Measurements from ENCODE around the gene SKOR2.

Gene SKOR2, protein sequence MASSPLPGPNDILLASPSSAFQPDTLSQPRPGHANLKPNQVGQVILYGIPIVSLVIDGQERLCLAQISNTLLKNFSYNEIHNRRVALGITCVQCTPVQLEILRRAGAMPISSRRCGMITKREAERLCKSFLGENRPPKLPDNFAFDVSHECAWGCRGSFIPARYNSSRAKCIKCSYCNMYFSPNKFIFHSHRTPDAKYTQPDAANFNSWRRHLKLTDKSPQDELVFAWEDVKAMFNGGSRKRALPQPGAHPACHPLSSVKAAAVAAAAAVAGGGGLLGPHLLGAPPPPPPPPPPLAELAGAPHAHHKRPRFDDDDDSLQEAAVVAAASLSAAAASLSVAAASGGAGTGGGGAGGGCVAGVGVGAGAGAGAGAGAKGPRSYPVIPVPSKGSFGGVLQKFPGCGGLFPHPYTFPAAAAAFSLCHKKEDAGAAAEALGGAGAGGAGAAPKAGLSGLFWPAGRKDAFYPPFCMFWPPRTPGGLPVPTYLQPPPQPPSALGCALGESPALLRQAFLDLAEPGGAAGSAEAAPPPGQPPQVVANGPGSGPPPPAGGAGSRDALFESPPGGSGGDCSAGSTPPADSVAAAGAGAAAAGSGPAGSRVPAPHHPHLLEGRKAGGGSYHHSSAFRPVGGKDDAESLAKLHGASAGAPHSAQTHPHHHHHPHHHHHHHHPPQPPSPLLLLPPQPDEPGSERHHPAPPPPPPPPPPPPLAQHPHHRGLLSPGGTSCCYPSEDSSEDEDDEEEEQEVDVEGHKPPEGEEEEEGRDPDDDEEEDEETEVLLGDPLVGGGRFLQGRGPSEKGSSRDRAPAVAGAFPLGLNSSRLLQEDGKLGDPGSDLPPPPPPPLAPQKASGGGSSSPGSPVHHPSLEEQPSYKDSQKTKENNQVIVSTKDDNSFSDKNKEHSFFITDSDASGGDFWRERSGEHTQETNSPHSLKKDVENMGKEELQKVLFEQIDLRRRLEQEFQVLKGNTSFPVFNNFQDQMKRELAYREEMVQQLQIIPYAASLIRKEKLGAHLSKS

DNA sequence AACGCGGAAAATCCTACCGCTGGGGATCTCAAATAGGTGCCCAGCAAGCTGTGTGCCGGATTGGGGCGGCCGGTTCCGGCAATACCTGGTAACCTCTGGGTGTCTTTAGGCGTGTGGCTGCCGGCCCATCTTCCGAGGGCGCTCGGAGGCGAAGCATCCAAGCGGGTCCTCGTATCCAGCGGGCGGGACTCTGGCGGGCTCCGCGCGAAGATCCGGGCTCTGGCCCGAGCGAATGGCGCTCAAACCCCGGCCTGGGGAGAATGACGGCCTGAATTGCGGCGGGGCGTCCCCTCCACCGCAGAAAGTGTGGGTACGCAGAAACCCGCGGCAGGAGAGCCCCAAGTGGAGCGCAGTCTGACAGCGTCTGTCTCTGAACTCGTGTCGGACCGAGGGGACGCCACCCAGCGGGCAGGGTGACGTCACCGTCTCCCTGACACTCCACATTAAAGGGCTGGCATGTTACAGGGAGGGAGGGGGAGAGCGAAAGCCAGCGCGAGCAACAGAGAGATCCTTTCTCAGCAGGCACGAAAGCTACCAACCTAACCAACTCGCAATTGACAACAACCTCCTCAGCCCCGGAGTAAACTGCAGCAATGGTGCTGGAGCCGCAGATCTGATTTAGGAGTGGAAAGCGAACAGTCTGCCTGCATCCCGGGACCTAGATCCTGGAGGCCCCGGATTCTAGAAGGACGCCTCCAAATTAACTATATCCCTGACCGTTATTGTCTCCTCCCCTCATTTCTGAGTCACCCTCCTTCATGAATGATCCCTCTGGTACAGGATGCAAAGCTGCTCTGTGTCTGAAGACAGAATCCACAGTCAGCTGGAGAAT, at the start of gene SKOR2:
TSS of gene SKOR2 (minus strand) at position 372 of the 832 bp plus-strand sequence. CDS start 2,477 bp downstream, outside the sequence.
- no peak for DNase-seq

DNA sequence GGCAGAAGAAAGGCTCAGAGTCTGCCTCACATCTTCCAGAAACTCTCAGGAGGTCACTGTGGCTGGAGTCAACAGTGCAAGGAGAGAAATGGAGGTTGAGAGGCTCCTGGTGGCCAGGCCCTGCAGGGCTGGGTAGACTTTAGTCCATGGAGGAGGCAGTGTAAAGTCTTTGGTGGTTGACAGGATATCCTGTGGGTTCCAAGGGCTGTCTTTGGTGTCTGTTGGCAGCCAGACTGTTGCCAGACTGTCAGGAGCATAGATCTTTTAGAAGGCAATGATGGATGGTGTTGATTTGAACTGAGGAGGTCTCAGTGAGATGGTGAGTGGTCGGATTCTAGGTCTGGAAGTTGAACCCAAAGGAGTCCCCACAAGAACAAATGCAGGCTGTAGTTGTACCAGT, 45.0 kb upstream of the SKOR2 start:
- DNase-seq = no peak

DNA sequence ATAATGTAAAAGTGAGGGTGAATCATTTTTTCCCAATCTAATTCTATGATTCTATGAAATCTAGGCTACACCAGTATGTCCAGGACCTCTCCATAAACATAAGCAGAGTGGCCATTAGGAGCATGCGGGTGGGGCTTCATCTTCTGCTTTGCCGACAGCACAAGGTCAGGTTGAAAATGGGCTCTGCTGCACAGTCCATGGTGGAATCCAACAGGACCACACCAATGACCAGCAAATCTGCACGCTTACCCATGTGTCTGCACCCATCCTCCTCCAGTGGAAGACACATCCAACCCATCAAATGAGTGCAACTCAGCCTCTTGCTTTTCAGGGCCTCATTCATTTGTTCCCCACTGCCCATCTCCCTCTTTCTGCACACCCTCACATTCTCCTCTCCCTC, 43.3 kb upstream of the SKOR2 start:
- DNase-seq = no peak

DNA sequence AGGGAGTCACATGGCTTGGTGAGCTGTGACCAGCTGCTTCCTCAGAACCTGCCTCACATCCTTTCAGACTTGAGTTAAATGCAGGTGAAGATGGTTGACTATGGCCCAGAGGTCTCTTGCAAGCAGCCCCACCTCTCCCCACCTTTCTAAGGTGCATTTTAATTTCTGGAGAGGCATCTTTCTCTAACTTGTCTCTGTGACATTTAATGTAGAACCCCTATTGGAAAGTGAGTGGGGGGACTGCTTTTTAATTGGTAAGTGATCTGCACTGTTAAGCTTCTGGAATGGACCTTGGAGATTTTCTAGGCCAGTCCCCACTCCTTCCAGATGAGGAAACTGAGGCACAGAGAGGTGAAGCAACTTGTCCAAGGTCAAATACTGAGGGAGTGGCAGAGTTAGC, 37.3 kb upstream of the SKOR2 start:
- no peak for DNase-seq

DNA sequence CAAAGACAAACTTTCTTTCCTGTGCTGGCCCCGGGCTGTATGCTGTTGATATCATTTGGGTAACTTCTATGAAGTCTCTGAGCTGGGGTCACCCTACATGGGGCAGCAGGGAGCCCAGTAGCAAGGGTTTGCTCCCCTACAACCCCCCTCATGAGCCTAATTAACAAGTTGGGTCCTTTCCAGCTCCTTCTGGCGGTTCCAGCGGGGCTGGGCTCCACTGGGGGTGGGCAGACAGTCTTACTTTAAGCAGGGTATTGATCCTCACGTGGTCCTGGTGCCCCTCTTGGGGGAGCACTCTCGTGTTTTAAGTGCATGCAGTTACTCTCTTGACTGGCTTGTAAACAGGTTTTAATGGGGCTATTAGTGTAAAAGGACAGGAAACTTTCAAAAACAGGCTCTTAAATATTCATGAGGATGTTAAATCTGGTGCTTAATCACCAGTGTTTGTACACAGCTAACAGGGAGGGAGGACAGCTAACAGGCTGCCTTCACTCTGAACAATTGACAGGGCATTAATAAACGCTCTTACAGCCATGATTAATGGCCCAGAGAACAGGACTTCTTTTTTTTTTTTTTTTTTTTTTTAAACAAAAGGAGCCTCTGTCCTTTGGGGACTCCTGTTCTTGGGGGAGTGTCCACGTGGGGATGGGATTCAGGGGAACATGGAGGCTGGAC, 36.6 kb upstream of the SKOR2 start:
- DNase-seq = no peak

DNA sequence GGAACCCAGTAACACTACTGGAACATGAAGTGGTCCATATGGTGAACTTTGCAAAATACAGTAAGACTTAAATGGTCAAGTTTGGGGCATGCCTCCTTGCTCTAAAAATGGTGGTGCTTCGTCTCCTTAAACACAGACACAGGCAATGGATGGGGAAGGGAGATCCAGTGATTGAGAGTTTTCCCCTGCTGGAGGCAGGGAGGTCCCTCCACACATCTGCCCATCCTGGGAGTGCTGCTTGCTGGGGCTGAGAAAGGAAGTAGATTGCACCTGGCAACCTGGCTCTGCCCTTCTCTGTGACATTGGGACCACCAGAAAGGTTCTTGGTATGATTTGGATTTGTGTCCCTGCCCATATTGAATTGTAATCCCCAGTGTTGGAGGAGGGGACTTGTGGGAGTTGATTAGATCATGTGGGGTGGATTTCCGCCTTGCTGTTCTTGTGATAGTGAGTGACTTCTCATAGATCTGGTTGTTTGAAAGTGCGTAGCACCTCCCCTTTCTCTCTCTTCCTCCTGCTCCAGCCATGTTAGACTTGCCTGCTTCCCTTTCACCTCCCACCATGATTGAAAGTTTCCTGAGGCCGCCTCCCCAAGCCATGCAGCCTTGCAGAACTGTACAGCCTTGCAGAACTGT, 35.4 kb upstream of the SKOR2 start:
- no peak for DNase-seq

DNA sequence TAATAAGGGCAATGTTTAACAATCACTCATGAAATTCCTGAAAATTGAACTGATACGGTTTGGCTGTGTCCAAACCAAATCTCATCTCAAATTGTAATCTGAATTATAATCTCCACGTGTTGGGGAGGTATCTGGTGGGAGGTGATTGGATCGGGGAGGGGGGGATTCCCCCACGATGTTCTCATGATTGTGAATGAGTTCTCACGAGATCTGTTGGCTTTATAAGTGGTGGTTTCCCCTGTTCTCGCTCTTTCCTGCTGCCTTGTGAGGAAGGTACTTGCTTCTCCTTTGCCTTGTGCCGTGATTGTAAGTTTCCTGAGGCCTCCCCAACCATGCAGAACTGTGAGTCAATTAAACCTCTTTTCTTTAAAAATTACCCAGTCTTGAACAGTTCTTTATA, 34.0 kb upstream of the SKOR2 start:
- no peak for DNase-seq

DNA sequence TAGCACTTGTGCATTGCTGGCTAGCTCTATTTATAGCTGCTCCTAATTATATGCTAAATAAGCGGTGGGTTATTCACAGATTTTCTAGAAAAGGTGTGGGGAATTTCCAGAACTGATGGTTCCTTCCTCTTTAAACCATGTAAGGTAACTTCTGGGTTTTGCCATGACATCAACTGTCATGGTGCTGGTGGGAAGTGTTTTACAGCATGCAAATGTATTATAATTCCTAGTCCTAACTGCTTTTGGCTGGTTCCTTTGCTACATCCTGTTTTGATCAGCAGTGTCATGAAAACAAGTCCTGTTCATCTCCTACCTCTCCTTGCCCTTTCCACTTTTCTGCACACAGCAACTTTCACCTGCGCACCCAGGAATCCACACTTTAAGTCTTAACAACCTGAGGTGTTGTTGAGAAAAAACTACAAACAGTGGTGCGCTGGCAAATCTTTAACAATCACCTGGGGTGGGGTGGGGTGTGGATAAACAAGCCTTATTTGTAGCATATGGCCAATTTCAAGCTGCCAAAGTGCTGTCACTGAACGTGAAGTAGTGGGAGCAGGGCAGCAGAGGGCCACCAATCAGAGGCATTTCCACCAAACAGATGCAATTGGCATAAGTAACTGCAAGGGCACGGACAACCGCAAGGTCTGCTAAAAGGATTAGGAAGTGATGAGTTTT, 33.4 kb upstream of the SKOR2 start:
- no peak for DNase-seq

DNA sequence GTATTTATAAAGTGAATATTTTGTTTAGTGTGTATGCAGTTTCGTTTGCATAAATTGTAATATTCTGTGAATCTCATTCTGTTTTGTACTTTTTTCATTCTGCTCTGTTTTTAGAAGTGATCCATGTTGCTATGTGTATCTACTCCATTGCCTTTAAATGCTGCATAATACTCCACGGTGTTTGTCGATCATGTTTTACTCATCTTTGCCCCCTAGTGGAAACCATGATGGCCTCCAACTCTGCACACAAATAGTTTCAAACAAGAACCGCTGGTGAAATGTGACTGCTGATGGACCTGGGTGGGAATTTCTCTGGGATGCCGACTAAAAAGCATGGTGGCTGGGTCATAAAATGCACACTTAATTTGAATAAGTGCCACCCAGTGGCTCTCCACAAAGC, 32.0 kb upstream of the SKOR2 start:
- no peak for DNase-seq

DNA sequence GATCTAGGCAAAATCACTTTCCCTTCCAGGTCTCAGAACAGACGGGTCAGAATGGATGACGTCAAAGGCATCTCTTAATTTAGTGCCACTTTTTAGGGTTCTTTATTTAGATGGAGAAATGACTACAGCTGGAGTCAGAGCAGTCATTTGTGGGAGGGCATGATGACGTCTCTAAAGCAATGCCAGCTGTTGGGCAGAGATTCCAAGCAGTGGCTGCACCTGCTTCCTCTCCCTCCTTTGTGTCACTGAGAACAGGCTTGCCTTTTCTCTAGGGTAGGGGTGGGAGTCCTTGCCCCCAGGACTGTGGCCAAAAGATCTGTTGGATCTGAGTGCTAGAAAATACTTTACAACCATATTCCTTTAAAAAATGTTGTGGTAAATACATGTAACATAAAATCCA, 28.7 kb upstream of the SKOR2 start:
- no peak for DNase-seq

DNA sequence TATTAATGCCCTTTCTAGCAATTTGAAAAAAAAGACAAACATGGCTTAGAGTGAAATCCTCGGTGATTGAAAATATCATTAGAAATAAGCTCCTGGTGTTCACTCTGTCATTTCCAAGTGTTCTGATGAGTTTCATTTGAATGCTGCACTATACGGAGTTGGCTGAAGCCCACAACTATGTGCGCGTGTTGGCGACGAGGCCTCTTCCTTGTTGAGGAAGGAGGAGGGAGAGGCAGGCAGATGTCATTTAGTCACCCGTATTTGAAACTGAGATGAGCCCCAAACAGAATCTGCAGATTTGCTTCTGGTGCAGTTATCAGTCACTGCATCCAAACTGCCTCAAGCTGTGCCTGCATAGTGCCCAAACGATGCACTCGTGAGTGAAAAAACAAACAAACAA, 23.5 kb upstream of the SKOR2 start:
- DNase-seq = no peak

DNA sequence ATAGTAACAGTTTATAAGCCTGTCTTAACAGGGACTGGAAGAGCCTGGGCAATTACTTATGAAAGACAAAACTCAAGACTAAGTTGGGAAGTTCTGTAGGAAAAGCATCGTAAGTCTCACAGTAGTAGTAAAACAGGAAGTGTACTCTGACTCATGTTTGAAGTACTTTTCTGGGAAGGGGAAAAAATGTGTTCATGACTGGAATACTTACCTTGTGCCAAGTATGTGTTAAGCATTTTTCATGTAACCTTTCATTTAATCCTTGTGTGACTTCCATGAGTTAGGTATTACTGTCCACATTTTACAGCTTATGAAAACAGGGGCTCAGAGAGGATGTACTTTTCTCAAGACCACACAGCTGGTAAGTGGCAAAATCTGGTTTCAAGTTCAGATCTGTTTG, 13.7 kb upstream of the SKOR2 start:
- no peak for DNase-seq

DNA sequence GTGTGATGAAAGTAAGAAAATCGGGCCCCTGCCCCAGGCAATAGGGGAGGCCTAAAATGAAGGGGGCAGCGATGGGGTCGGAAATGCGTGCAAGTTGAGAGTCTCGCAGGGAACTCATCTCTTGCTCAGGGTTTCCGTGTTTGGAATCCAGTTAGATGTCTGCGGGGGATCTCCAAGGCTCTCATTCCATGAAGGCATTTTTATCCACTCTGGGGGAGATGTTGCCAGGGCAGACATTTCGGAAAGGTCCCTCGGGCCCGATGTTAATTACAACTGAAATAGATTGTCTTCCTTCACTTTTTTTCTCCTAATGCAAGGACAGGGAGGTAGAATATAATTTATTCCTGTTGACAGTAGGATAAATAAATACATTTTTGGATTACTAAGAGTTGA, 12.8 kb upstream of the SKOR2 start:
- DNase-seq = no peak

DNA sequence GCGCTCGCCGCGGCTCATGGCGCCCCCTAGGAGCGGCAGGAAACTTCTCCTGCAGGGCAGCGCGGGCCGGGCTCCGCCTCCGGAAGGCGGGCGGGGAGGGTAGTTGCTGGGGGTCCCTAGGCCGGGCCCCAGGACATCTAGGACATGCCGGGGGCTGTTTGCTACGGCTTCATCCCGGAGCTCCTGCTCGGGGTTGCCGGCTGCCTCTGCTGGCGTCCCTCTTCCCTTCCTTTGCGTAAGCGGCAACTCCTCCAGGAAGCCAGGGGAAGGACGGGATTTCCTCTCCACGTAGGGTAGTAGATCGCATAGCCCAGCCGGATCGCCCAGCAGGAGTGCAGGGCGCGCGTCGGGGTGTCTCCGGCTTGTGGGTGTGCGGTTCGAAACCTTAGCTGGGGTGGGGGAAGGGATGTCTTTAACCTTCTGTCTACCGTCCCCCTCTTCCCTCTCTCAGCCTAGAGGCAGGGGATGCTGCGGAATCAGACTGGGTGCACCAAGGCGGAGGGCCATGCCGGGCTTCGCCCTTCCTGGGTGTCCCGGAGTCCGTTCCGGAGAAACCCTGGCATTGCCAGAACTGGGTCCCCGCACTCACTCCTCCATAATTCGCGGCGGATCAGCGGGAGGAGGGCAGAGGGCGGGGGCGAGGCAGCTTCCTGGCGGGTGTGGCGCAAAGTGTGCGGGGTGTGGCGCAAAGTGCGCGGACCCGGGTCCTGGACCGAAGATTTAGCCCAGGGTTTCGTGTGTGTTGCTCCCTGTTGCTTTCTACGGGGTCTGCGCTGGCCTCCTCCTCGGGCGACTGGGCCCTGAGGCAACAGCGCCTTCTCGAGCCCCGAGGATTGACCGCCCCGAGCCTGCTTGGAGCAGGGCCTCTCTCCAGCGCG, 12.2 kb upstream of the SKOR2 start:
- no peak for DNase-seq

DNA sequence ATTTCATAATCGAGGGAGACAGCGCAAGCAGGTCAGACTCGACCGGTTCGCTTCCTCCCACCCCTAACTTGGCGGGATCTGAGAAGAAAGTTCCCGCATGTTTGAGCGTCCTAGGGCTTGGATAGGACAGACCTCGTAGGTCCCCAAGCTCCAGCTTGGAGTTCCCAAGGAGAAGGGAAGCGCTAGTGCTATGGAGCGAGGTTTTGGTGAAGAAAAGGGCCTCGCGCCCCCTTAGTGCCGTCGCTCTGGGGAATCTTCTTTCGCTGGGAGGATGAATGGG, 11.6 kb upstream of the SKOR2 start:
- no peak for DNase-seq

DNA sequence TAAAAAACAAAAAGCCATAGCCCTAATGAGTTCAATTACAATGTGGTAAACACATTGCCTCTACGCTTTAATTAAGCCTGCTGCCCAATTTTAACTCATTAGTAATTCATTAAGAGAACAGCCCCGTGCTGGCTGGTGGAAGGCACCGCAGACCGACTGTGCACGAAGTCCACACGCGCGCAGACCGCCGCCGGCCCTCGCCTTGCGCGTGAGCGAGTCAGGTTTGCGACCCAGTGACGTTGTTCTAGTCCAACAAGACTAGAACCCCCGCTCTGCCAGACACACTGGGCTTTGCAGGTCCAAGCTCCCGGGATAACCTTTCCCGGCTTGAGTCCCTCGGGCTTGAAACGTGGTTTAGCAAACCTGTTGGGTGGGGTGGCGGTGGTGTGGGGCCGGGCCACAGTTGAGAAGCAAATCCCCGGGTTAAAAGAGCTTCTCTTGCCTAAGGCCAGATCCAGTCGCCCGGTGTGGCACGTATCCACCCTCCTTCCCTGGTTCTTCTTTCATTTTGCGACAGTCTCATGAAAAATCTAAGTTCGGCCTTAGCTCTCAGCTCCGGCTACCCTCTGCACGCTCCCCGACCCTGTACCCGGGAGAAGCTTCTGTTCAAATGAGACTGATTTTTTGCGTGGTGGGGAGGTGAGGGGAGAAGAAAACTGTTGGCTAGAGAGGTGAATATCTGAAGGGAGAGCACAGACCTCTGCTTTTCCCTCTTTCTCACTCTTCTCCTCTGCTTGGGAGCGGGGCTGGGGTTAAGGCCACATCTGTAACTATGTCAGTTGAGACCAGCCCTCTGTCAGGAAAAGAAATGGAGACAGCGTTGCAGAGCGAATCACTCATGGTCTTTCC, 11.1 kb upstream of the SKOR2 start:
- no peak for DNase-seq

DNA sequence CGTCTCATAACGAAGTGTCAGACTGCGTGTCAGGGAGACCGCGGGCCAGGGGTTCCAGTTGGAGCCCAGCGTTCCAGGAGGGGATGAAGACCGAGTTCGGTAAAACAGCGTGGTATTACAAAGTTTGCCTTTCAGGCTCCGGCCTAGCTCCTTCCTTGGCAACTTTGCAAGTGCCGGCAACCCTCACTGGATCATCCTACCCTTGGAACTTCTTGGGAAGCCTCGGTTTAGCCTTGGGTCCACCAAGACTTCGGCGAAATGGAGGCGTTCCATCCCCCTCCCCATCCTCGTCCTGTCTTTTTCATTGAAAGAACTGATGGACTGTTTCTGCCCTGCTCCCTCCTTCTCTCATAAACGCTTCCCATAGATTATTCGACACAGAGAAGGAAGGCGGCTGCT, 10.4 kb upstream of the SKOR2 start:
- no peak for DNase-seq

DNA sequence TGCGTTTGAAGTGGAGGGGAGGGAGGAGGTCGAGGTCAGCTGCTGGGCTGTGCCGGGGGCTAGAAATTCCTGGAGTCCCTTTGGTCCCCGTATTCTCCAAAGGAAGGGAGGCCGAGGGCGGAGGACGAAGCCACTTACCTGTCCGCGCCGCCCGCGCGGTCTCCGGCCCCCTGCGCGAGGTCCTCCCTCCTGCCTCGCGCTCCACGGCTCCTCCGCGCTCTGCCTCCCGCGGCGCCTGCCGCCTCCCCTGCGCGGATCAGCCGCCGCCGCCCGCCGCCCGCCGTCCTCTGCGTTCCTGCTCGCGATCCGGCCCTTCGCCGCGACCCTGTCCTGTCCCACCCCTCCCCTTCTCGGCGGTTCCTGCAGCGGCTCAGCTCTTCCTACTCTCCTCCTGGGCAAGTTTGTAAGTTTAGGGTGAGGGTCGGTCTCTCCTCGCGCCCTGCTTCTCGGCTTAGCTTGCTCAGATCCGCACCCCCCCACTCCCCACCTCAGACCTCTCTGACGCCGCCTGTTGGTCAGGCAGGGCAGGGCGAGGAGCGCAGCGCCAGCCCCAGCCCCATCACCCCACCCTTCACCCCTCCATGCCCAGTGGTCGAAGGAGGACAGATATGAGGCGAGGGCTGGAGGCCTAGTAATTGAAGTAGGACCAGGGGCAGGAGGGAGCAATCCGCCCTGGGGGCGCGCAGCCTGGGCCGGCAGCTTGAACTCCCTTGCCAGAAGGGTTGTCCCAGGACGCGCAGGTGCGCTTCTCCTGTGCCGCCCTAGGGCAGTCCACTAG, 9.7 kb upstream of the SKOR2 start:
- no peak for DNase-seq
